Gastroesophageal sphincter (tissue), 4 donors: Measurements from ENCODE around the gene RNU7-1. TPM values are rescaled to one million over a fixed set of nuclear protein-coding genes. Genes with fewer than 3 reads are reported as not detected.
A peak's percentile ranks its signal among the peaks of the same experiment; 100 is the strongest.

Experiments used
- ATAC-seq: fragments of 150-250 bp; one replicate; pipeline ENCODE4 v1.9.1; 2016; ENCODE audit warnings: mild to moderate bottlenecking, moderate library complexity
- H3K27ac ChIP-seq, 4 donors: fragments of 200-600 bp; sonication (generic) in 3 of 4; 1 replicate in 3 of 4; 2 replicates in 1 of 4; pipeline ENCODE4 v1.5.1; 2016 to 2019
- H3K27me3 ChIP-seq: fragments of 200-600 bp; sonication (generic); one replicate; pipeline ENCODE4 v1.5.1; 2019
- H3K36me3 ChIP-seq, 2 donors: fragments of 200-600 bp; sonication (generic); one replicate each; pipeline ENCODE4 v1.5.1; 2019; ENCODE audit warnings: control low read depth in 1 of 2
- H3K4me1 ChIP-seq, 3 donors: fragments of 200-600 bp; sonication (generic); 1 replicate in 2 of 3; 2 replicates in 1 of 3; pipeline ENCODE4 v1.5.1; 2016 to 2019; ENCODE audit warnings: control low read depth in 2 of 3
- H3K4me3 ChIP-seq, 2 donors: fragments of 200-600 bp; sonication (generic); one replicate each; pipeline ENCODE4 v1.5.1; 2019; ENCODE audit warnings: mild to moderate bottlenecking in 1 of 2, moderate library complexity in 1 of 2
- H3K9me3 ChIP-seq, 3 donors: fragments of 200-600 bp; sonication (generic); one replicate each; pipeline ENCODE4 v1.5.1; 2017 to 2019; ENCODE audit warnings: control low read depth in 2 of 3
- EP300 ChIP-seq: sonication (generic); formaldehyde crosslinking; IDR thresholded peaks from one replicate; pipeline ENCODE4 v1.6.1; 2017; ENCODE audit warnings: antibody characterized with exemption, mild to moderate bottlenecking
- POLR2A ChIP-seq, 2 donors: fragments of 450-650 bp; IDR thresholded peaks; one replicate each; pipeline ENCODE4 v1.6.1; 2017; ENCODE audit warnings: antibody characterized with exemption in 2 of 2, mild to moderate bottlenecking in 2 of 2, moderate library complexity in 1 of 2
- POLR2AphosphoS5 ChIP-seq: sonication (generic); formaldehyde crosslinking; IDR thresholded peaks from one replicate; pipeline ENCODE4 v1.6.1; 2017; ENCODE audit warnings: antibody characterized with exemption
- WGBS, 2 donors: methylation state at CpG; one replicate each; pipeline ENCODE4 v1.1.5; 2018; ENCODE audit warnings: low coverage in 1 of 2; 5-methylcytosine and 5-hydroxymethylcytosine counted together
- total RNA-seq, 4 donors: library from RNA; depleted of rRNA; stranded (reverse); fragments of >200 nt; gene quantifications; one replicate each; pipeline ENCODE4 v1.1.0, GENCODE V29; 2016
- TF ChIP-seq, protein P1 (sequence below), 4 experiments: fragments of 200-600 bp in 2 of 4; fragments of 450-650 bp in 2 of 4; sonication (generic) in 1 of 4; IDR thresholded peaks; one replicate each; pipeline ENCODE4 v1.5.1; 2017 to 2019; ENCODE audit warnings: antibody characterized with exemption in 4 of 4, mild to moderate bottlenecking in 2 of 4, moderate library complexity in 2 of 4

Gene RNU7-1
- total RNA-seq, 4 donors from 2014 or later, result not detected

DNA sequence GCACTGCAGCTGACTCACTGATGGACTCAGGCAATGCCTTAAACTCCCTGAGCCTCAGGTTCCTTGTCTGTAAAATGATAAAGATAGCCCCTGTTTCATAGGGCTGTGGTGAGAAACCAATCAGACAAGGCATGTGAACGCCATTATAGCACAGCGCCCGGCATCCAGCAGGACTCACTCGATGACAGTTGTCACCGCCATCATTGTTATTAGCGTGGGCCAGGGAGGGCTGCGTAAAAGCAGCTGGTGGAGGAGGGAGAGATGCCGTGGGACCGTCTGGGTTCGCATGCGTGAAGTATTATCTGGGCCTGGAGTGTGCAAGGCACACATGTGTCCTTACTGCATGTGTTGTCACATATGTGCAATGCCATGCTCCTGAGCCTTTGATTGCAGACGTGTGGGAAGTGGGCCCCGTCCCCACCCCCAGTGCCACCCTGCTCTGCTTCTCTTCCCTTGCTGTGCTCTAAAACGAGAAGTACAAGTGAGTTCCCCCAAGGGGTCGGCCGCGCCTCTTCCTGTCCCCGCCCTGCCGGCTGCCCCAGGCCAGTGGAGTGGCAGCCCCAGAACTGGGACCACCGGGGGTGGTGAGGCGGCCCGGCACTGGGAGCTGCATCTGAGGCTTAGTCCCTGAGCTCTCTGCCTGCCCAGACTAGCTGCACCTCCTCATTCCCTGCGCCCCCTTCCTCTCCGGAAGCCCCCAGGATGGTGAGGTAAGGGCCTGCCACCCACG, 7.4 kb downstream of the RNU7-1 start, which contains the start of gene PTPN6:
Gene PTPN6, plus strand, starts transcription at position 546 of the 730 bp plus-strand sequence. Its CDS starts 157 bp downstream, at position 703.
- H3K36me3 ChIP-seq, result peaks cover 0 to 12% of the 10 kb centered on the region in 2 donors
- H3K4me1 ChIP-seq, result peaks cover 0 to 21% (median 7%) of the 10 kb centered on the region in 3 donors
- H3K27me3 ChIP-seq, result no peaks in the 10 kb centered on the region
- H3K9me3 ChIP-seq, result no peaks in the 10 kb centered on the region
- TF ChIP-seq POLR2A (IDR thresholded peaks at IDR 0.05) (peak in 1 of 2 donors; percentile 18), POLR2AphosphoS5 (no peak)
- peak within 1 kb of the TSS in 3 of 4 donors; percentile 43 to 69 (median 56) for H3K27ac ChIP-seq
- WGBS, 2 donors, result 73% methylated on average over 17 of the region's 25 CpGs; no CpG with 5 or more reads in 1 of the 2 donors
- ATAC-seq, result peak; percentile 16
- H3K4me3 ChIP-seq, result peak within 1 kb of the TSS; percentile 9 to 43

DNA sequence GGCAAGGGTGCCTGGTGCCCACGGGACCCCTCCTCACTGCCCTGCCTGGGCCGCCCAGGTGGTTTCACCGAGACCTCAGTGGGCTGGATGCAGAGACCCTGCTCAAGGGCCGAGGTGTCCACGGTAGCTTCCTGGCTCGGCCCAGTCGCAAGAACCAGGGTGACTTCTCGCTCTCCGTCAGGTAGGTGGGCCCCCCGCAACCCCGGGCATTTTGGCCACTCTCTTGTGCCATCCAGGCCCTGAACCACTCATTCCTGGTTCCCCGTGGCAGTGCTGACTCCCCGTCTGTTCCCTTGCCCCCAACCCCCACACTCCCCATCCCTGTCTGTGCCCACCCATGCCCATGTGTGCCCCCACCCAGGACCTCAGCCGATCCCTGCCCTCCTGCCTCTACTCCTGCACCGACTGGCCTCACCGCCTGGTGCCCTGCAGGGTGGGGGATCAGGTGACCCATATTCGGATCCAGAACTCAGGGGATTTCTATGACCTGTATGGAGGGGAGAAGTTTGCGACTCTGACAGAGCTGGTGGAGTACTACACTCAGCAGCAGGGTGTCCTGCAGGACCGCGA, 8.0 kb downstream of the RNU7-1 start:
- TF ChIP-seq, protein P1, sequence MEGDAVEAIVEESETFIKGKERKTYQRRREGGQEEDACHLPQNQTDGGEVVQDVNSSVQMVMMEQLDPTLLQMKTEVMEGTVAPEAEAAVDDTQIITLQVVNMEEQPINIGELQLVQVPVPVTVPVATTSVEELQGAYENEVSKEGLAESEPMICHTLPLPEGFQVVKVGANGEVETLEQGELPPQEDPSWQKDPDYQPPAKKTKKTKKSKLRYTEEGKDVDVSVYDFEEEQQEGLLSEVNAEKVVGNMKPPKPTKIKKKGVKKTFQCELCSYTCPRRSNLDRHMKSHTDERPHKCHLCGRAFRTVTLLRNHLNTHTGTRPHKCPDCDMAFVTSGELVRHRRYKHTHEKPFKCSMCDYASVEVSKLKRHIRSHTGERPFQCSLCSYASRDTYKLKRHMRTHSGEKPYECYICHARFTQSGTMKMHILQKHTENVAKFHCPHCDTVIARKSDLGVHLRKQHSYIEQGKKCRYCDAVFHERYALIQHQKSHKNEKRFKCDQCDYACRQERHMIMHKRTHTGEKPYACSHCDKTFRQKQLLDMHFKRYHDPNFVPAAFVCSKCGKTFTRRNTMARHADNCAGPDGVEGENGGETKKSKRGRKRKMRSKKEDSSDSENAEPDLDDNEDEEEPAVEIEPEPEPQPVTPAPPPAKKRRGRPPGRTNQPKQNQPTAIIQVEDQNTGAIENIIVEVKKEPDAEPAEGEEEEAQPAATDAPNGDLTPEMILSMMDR (IDR thresholded peaks at IDR 0.05), result no peak
- TF ChIP-seq POLR2AphosphoS5 (no peak), POLR2A (IDR thresholded peaks at IDR 0.05) (no peak), EP300 (no peak)
- peak overlapping the region in 3 of 4 donors; percentile 43 to 69 (median 56) for H3K27ac ChIP-seq
- WGBS, 2 donors, result no CpG with 5 or more reads among the region's 20 CpGs
- H3K9me3 ChIP-seq, result no peaks in the 10 kb centered on the region
- H3K36me3 ChIP-seq, result peaks cover 0 to 5% of the 10 kb centered on the region in 2 donors
- peak overlapping the region; percentile 9 to 43 for H3K4me3 ChIP-seq
- peaks cover 0 to 15% (median under 1%) of the 10 kb centered on the region in 3 donors for H3K4me1 ChIP-seq
- H3K27me3 ChIP-seq, result no peaks in the 10 kb centered on the region
- no peak for ATAC-seq

- no peaks in the 10 kb centered on the region for H3K27me3 ChIP-seq
- no peak for ATAC-seq
- peak overlapping the region in 2 of 4 donors; percentile 56 to 69 for H3K27ac ChIP-seq
- 46 to 80% methylated on average over 1 to 3 of the region's 22 CpGs for WGBS, 2 donors
- peak overlapping the region in 1 of 2 donors; percentile 43 for H3K4me3 ChIP-seq
- TF ChIP-seq POLR2A (IDR thresholded peaks at IDR 0.05) (no peak), POLR2AphosphoS5 (no peak), EP300 (no peak)
- TF ChIP-seq, protein P1 (IDR thresholded peaks at IDR 0.05), result no peak
- H3K4me1 ChIP-seq, result peaks cover 0 to 8% (median 0%) of the 10 kb centered on the region in 3 donors
- H3K36me3 ChIP-seq, result peaks cover 0 to 2% of the 10 kb centered on the region in 2 donors
- no peaks in the 10 kb centered on the region for H3K9me3 ChIP-seq
Measured at GRCh38 chr12:6952121-6952862, 8.7 kb downstream of the RNU7-1 start.

DNA sequence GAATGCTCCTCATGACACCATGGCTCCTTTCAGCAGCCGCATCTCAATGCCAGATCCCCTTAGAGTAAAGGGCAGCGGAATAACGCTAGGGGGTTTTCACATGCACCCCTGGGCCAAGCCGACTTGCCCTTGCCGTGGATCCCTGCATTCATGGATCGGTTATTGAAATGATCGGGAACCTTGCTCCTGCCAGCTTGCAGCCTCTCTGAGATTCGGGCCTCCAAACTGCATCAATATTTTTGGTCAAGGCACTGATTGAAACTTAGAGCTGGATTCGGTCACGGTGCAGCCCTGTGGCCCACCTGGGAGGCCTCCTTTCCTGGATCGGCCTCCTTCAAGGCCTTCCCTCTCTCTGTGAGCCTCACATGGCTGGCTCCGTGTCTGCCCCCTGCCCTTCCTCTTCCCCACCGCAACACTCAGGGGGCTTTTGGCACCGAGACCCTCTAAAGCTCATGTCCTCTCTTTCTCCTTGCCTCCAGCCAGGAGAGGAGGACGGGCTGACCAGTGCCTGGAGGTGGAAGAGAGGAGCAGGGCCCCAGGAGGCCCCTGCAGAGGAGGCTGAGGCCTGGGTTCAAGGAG, 9.3 kb downstream of the RNU7-1 start:
- H3K4me3 ChIP-seq, result peak overlapping the region in 1 of 2 donors; percentile 43

More for the DNA sequence above, 9.3 kb downstream of the RNU7-1 start:
- Histone ChIP-seq H3K36me3 (no peaks in the 10 kb centered on the region), H3K9me3 (no peaks in the 10 kb centered on the region), H3K27ac (peak overlapping the region in 2 of 4 donors; percentile 31 to 69), H3K27me3 (no peaks in the 10 kb centered on the region), H3K4me1 (peaks cover 0 to 8% (median 0%) of the 10 kb centered on the region in 3 donors)
- WGBS, 2 donors, result 80% methylated on average over 2 of the region's 15 CpGs; no CpG with 5 or more reads in 1 of the 2 donors
- no peak for ATAC-seq
- TF ChIP-seq EP300 (no peak), POLR2AphosphoS5 (no peak), POLR2A (IDR thresholded peaks at IDR 0.05) (no peak)
- TF ChIP-seq, protein P1 (IDR thresholded peaks at IDR 0.05), result no peak
